NCI-H2196 (cell line): ENCODE results near the gene SUSD6.
"Not testable (repeated sequence)": the region's sequence is repeated elsewhere in the genome, so short reads cannot be mapped to it uniquely, and the experiment has no call there.

Experiments
- DNase-seq: peaks from one replicate; lab custom pipeline; 2025; ENCODE audit not compliant: unreplicated experiment; lab: John Stamatoyannopoulos, UW

SUSD6 gene

DNA sequence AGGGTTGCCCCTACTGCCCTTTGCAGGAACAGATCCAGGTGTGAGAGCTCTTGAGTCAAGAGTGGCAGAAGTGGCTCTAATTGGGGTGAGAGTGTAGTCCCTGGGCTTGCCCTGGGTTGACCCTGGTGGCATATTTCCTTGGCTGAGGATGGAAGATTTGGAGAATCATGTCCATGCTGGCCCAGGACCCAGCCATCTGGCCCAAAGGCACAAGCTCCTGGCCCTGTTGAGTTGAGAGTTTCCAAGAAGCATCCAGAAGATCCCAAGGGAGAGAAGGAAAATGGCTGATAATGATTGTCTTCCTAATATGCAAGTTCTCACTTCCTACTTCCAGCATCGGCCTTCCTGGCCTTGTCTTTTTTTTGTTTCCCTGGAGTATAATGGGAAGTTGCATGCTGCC is 100.1 kb downstream of the SUSD6 start:
- peak; percentile 66 for DNase-seq

- DNase-seq, result no peak
These were observed 100.6 kb downstream of the SUSD6 start for GRCh38 chr14:69711881-69712560.

- peak; percentile 62 for DNase-seq
These were observed 101.2 kb downstream of the SUSD6 start for GRCh38 chr14:69712599-69713088.

GRCh38 chr14:69713209-69713781 is 101.9 kb downstream of the SUSD6 start:
- DNase-seq, result peak; percentile 78

DNA sequence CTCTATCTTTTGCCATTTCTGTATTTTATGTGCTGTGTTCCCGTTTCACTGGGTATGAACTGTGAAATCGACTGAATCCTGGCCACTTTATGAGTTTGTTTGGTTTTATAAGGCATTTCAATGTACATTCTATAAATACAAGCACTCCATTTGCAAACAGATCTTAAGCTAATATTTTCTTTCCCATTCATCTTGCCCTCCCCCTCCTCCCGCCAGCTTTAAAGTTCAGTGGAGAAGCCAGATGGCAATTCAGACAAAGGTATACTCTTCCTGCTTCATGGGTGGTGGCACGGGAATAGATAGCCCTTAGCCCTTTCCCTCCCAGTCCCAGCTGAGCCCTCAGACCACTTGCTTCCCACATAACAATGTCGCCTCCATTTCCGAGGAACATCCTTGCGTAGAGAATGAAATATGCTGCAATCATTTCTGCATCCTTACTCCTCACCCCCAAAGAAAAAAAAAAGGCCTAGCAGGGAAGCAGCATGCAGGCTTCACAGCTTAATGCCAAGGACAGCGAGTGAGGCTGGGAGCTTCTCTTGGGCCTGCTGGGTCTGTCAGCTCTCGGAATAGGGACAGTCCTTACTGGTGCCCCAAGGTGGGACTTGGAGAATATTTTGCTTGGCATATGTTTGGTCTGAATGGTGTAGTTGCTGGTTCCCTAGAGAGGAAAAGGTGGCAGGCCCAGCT is 102.7 kb downstream of the SUSD6 start:
- peak; percentile 41 for DNase-seq

GRCh38 chr14:69715725-69716477 is 104.5 kb downstream of the SUSD6 start:
- DNase-seq, result peak; percentile 78

GRCh38 chr14:69716478-69717187 is 105.2 kb downstream of the SUSD6 start:
- no peak for DNase-seq

- not testable (repeated sequence) for DNase-seq
These were observed 107.2 kb downstream of the SUSD6 start for GRCh38 chr14:69718614-69719013.

DNA sequence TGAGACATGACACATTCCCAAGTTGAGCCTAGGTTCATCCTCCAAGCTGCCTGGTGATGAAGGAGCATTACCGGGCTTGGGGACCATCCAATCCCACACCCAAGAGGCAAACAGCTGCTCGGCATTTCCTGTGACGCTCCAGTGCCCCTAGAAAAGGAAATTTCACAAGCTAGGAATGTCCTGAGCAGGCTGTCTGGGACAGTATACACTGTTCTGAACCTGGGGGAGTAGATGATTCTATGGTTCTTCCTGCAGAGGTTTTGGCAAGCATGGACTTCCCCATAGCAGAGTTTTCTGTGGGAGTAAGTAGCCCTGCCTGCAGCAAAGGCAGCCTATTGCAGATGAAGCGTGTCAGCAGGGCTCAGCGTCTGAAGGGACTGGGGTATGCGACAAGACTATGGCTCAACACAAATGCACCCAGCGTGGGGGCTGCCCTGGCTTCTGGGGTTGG is 108.1 kb downstream of the SUSD6 start:
- no peak for DNase-seq

DNA sequence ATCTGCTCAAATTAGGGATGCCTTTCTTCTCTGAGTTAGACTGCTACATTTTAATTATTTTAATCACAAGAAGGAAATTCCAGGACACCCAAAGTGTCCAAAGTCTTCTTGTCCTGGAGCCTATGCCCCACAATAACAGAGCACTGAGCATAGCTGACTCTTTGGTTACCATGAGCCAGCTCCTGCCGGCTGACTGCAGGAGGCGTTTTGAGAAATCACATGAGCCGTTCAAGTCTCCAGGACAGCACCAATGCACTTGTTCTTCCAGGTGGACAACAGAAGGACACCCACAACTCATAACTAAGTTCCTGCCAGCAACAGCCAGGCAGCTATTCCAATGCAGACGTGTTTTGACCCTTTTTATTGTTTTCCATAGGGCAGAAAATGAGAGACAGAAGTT is 109.5 kb downstream of the SUSD6 start:
- no peak for DNase-seq

DNA sequence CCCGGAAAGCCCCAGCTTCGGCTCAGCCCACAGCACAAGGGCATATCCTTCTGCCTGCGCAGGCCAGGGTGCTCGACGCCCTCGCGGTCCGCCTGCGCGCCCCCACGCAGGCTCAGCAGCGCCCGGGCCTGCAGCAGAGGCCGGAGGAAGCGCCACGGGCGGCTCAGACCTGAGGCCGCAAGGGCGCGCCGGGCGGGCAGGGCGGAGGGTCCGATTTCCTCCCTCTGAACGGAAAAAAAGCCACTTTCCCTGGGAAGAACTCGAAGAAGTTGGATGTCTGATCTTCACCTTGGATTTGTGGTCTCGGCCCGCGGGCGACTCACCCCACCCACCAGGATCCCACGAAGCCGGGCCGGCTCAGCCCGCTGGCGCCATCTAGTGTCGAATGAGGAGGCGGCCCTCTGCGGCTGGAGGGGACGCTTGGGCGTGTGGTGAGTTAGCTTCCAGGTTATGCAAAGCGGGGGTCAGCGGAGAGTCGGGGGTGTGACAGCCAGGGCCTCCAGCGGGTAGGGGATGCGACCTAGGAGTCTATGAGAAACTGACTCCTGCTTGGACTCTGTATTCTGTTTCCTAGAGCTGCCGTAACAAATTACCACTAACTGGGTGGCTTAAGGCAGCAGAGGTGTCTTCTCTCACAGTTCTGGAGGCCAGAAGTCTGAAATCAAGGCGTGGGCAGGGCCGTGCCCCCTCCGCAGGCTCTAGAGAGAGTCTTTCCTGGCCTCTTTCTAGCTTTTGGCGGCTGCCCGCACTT is 115.5 kb downstream of the SUSD6 start:
- DNase-seq, result peak; percentile 84

- no peak for DNase-seq
These were observed 116.5 kb downstream of the SUSD6 start for GRCh38 chr14:69727860-69728259.

- DNase-seq, result not testable (repeated sequence)
These were observed 120.7 kb downstream of the SUSD6 start for GRCh38 chr14:69731919-69732598.

GRCh38 chr14:69736405-69736804 is 125.0 kb downstream of the SUSD6 start:
- DNase-seq, result not testable (repeated sequence)

- no peak for DNase-seq
These were observed 129.7 kb downstream of the SUSD6 start for GRCh38 chr14:69741055-69741454.

DNA sequence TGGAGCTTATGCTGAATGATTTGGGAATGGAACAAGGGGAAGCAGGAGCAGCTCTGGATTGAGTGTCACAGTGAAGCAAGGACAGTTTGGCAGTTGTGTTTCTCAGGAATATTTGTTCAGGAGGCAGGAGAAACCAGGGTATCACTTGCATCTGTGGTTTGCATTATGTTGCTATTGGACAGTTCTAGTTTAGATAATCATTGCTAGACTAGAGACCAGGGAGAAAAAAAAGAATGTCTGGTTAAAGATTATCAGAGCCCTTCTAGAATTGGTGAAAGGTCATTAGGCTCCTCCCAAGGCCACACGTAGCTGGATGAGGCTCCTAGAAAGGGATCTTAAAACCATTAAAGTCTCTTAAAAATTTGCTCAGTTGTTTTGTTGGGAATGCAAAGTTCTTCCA is 138.6 kb downstream of the SUSD6 start:
- no peak for DNase-seq

DNA sequence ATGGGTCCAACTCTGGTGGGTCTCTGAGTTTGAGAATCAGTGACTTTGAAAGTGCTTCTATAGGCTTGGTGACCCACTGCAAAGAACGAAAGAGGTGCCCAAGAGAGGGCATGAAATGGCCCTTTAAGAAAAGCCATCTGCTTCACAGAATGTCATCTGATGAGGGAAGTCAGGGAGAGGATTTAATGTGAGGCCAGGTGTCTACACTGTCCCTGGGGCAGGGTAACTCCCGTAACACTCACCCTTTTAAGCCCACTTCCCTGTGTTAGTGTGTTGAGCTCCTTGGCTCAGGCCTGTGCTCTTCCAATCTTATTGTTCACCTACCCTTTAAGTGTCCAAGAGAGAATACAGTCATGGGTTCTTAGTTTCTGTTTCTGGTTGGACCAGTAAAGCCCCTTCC is 139.1 kb downstream of the SUSD6 start:
- no peak for DNase-seq

- no peak for DNase-seq
These were observed 141.4 kb downstream of the SUSD6 start for GRCh38 chr14:69752773-69753172.

GRCh38 chr14:69753860-69754259 is 142.5 kb downstream of the SUSD6 start:
- no peak for DNase-seq
